ENCODE data around the gene NXPH1. TPM values are rescaled to one million over a fixed set of nuclear protein-coding genes. Genes with fewer than 3 reads are reported as not detected.
"Not testable (repeated sequence)": the region's sequence is repeated elsewhere in the genome, so short reads cannot be mapped to it uniquely, and the experiment has no call there.

The NXPH1 gene
- total RNA-seq, 2 experiments from 2014 or later = not detected

- no peak for DNase-seq
- H3K27ac Mint-ChIP-seq = no peak overlapping the region
These were observed 235.5 kb downstream of the NXPH1 start for GRCh38 chr7:8668627-8669500.

GRCh38 chr7:8669501-8669851 is 236.1 kb downstream of the NXPH1 start:
- DNase-seq (no peak), ATAC-seq (no peak)
- Mint-ChIP-seq H3K9me3 (ENCODE audit: low read depth) (peaks cover 2% of the 10 kb centered on the region), H3K27me3 (no peaks in the 10 kb centered on the region), H3K27ac (no peak overlapping the region), H3K36me3 (no peaks in the 10 kb centered on the region), H3K4me3 (no peak overlapping the region), H3K4me1 (no peaks in the 10 kb centered on the region)
- CTCF ChIA-PET = no interaction called here

More at GRCh38 chr7:8668627-8669500, 235.5 kb downstream of the NXPH1 start:
- no peaks in the 10 kb centered on the region for H3K4me1 Mint-ChIP-seq
- ATAC-seq = no peak
- peaks cover 2% of the 10 kb centered on the region for H3K9me3 Mint-ChIP-seq (ENCODE audit: low read depth)
- CTCF ChIA-PET = no interaction called here
- no peaks in the 10 kb centered on the region for H3K27me3 Mint-ChIP-seq
- no peaks in the 10 kb centered on the region for H3K36me3 Mint-ChIP-seq
- no peak overlapping the region for H3K4me3 Mint-ChIP-seq

GRCh38 chr7:8684426-8684825 is 251.0 kb downstream of the NXPH1 start:
- H3K4me1 Mint-ChIP-seq = no peaks in the 10 kb centered on the region
- no peak overlapping the region for H3K4me3 Mint-ChIP-seq
- no peaks in the 10 kb centered on the region for H3K9me3 Mint-ChIP-seq (ENCODE audit: low read depth)
- DNase-seq (no peak), ATAC-seq (no peak)
- H3K36me3 Mint-ChIP-seq = no peaks in the 10 kb centered on the region
- no peaks in the 10 kb centered on the region for H3K27me3 Mint-ChIP-seq
- no peak overlapping the region for H3K27ac Mint-ChIP-seq
- CTCF ChIA-PET = no interaction called here

- no peaks in the 10 kb centered on the region for H3K27me3 Mint-ChIP-seq
- H3K9me3 Mint-ChIP-seq (ENCODE audit: low read depth) = no peaks in the 10 kb centered on the region
- no peaks in the 10 kb centered on the region for H3K36me3 Mint-ChIP-seq
- no peak overlapping the region for H3K27ac Mint-ChIP-seq
- ATAC-seq (no peak), DNase-seq (no peak)
- H3K4me3 Mint-ChIP-seq = no peak overlapping the region
- CTCF ChIA-PET = no interaction called here
- no peaks in the 10 kb centered on the region for H3K4me1 Mint-ChIP-seq
These were observed 266.6 kb downstream of the NXPH1 start for GRCh38 chr7:8699875-8700624.

- H3K4me1 Mint-ChIP-seq = no peaks in the 10 kb centered on the region
- H3K9me3 Mint-ChIP-seq (ENCODE audit: low read depth) = no peaks in the 10 kb centered on the region
- CTCF ChIA-PET = no interaction called here
- H3K4me3 Mint-ChIP-seq = no peak overlapping the region
- no peak overlapping the region for H3K27ac Mint-ChIP-seq
- H3K36me3 Mint-ChIP-seq = no peaks in the 10 kb centered on the region
- DNase-seq = no peak
- no peak for ATAC-seq
- no peaks in the 10 kb centered on the region for H3K27me3 Mint-ChIP-seq
These were observed 269.4 kb downstream of the NXPH1 start for GRCh38 chr7:8702807-8703206.

- no peaks in the 10 kb centered on the region for H3K9me3 Mint-ChIP-seq (ENCODE audit: low read depth)
- ATAC-seq (no peak), DNase-seq (no peak)
- no peak overlapping the region for H3K4me3 Mint-ChIP-seq
- CTCF ChIA-PET = no interaction called here
- no peaks in the 10 kb centered on the region for H3K36me3 Mint-ChIP-seq
- no peaks in the 10 kb centered on the region for H3K27me3 Mint-ChIP-seq
- no peak overlapping the region for H3K27ac Mint-ChIP-seq
- no peaks in the 10 kb centered on the region for H3K4me1 Mint-ChIP-seq
These were observed 276.7 kb downstream of the NXPH1 start for GRCh38 chr7:8710124-8710523.

GRCh38 chr7:8714791-8715190 is 281.4 kb downstream of the NXPH1 start:
- Mint-ChIP-seq H3K4me1 (no peaks in the 10 kb centered on the region), H3K27ac (no peak overlapping the region), H3K9me3 (ENCODE audit: low read depth) (no peaks in the 10 kb centered on the region), H3K36me3 (no peaks in the 10 kb centered on the region), H3K27me3 (no peaks in the 10 kb centered on the region), H3K4me3 (no peak overlapping the region)
- ATAC-seq (no peak), DNase-seq (no peak)
- CTCF ChIA-PET = no interaction called here

GRCh38 chr7:8719102-8719501 is 285.7 kb downstream of the NXPH1 start:
- DNase-seq (no peak), ATAC-seq (no peak)
- no peak overlapping the region for H3K27ac Mint-ChIP-seq
- H3K4me3 Mint-ChIP-seq = no peak overlapping the region
- H3K27me3 Mint-ChIP-seq = no peaks in the 10 kb centered on the region
- no peaks in the 10 kb centered on the region for H3K4me1 Mint-ChIP-seq
- H3K9me3 Mint-ChIP-seq (ENCODE audit: low read depth) = no peaks in the 10 kb centered on the region
- no peaks in the 10 kb centered on the region for H3K36me3 Mint-ChIP-seq
- CTCF ChIA-PET = no interaction called here

- Mint-ChIP-seq H3K9me3 (ENCODE audit: low read depth) (no peaks in the 10 kb centered on the region), H3K36me3 (no peaks in the 10 kb centered on the region), H3K27ac (no peak overlapping the region), H3K4me3 (no peak overlapping the region), H3K27me3 (no peaks in the 10 kb centered on the region), H3K4me1 (no peaks in the 10 kb centered on the region)
- CTCF ChIA-PET = interaction anchor here (0.9 to 1.4 kb wide), 5 partner anchors 9 to 306 kb away, joined by 3 to 4 read pairs (median 3); no protein-coding TSS in a partner anchor
- peak; percentile 27 for ATAC-seq
- peak; percentile 43 for DNase-seq
These were observed 290.8 kb downstream of the NXPH1 start for GRCh38 chr7:8724080-8724718.

GRCh38 chr7:8731756-8732155 is 298.3 kb downstream of the NXPH1 start:
- ATAC-seq; H3K4me3 Mint-ChIP-seq; DNase-seq; H3K9me3 Mint-ChIP-seq (ENCODE audit: low read depth); CTCF ChIA-PET; H3K36me3 Mint-ChIP-seq; H3K27me3 Mint-ChIP-seq; H3K4me1 Mint-ChIP-seq; H3K27ac Mint-ChIP-seq: not testable (repeated sequence)

- Mint-ChIP-seq H3K4me3 (no peak overlapping the region), H3K27me3 (no peaks in the 10 kb centered on the region), H3K36me3 (no peaks in the 10 kb centered on the region), H3K4me1 (no peaks in the 10 kb centered on the region), H3K27ac (no peak overlapping the region), H3K9me3 (ENCODE audit: low read depth) (peaks cover 3% of the 10 kb centered on the region)
- CTCF ChIA-PET = no interaction called here
- ATAC-seq (no peak), DNase-seq (no peak)
These were observed 306.4 kb downstream of the NXPH1 start for GRCh38 chr7:8739837-8740236.

- no peak for DNase-seq
- peaks cover 3% of the 10 kb centered on the region for H3K9me3 Mint-ChIP-seq (ENCODE audit: low read depth)
- CTCF ChIA-PET = no interaction called here
- H3K4me3 Mint-ChIP-seq = no peak overlapping the region
- H3K36me3 Mint-ChIP-seq = no peaks in the 10 kb centered on the region
- no peak for ATAC-seq
- no peaks in the 10 kb centered on the region for H3K4me1 Mint-ChIP-seq
- H3K27me3 Mint-ChIP-seq = no peaks in the 10 kb centered on the region
- H3K27ac Mint-ChIP-seq = no peak overlapping the region
These were observed 309.4 kb downstream of the NXPH1 start for GRCh38 chr7:8742837-8743236.

GRCh38 chr7:8747338-8747737 is 313.9 kb downstream of the NXPH1 start:
- ATAC-seq (no peak), DNase-seq (no peak)
- Mint-ChIP-seq H3K27ac (no peak overlapping the region), H3K4me3 (no peak overlapping the region), H3K9me3 (ENCODE audit: low read depth) (no peaks in the 10 kb centered on the region), H3K36me3 (no peaks in the 10 kb centered on the region), H3K27me3 (no peaks in the 10 kb centered on the region), H3K4me1 (no peaks in the 10 kb centered on the region)
- CTCF ChIA-PET = no interaction called here
